Stimulated activated CD8-positive, alpha-beta memory T cell treated with anti-CD3 and anti-CD28 coated beads, Interleukin-15, amount 100 ng/mL, for 48 hours (primary cell): ENCODE measurements around the gene UQCC2.
A peak's percentile ranks its signal among the peaks of the same experiment; 100 is the strongest.

Source experiments
- DNase-seq, 2 donors: peaks; one replicate each; pipeline ENCODE4 v3.0.0-alpha.2; 2020; ENCODE audit warnings: low read depth in 2 of 2

The UQCC2 gene

GRCh38 chr6:33707771-33708170 is 3.7 kb downstream of the UQCC2 start:
- DNase-seq, result no peak

GRCh38 chr6:33705955-33706725 is 5.4 kb downstream of the UQCC2 start:
- DNase-seq, result no peak

- no peak for DNase-seq
Measured at GRCh38 chr6:33705268-33705885, 6.1 kb downstream of the UQCC2 start.

- DNase-seq, result no peak
Measured at GRCh38 chr6:33704215-33705066, 7.1 kb downstream of the UQCC2 start.

GRCh38 chr6:33702345-33702977 is 9.0 kb downstream of the UQCC2 start:
- DNase-seq, result no peak

GRCh38 chr6:33700391-33701050 is 11.0 kb downstream of the UQCC2 start:
- DNase-seq, result peak; percentile 37 to 56

- no peak for DNase-seq
Measured at GRCh38 chr6:33699739-33700138, 11.8 kb downstream of the UQCC2 start.

- no peak for DNase-seq
Measured at GRCh38 chr6:33699131-33699530, 12.4 kb downstream of the UQCC2 start.

GRCh38 chr6:33698494-33698893 is 13.0 kb downstream of the UQCC2 start:
- no peak for DNase-seq

- DNase-seq, result no peak
Measured at GRCh38 chr6:33697845-33698244, 13.7 kb downstream of the UQCC2 start.

- DNase-seq, result no peak
Measured at GRCh38 chr6:33696548-33697518, 14.7 kb downstream of the UQCC2 start.

- no peak for DNase-seq
Measured at GRCh38 chr6:33696076-33696475, 15.4 kb downstream of the UQCC2 start.

GRCh38 chr6:33695451-33695887 is 16.0 kb downstream of the UQCC2 start:
- DNase-seq, result no peak

- no peak for DNase-seq
Measured at GRCh38 chr6:33694977-33695376, 16.5 kb downstream of the UQCC2 start.

GRCh38 chr6:33694401-33694931 is 17.0 kb downstream of the UQCC2 start:
- peak; percentile 69 to 76 for DNase-seq

- DNase-seq, result no peak
Measured at GRCh38 chr6:33693186-33694105, 18.1 kb downstream of the UQCC2 start.

- peak; percentile 65 to 68 for DNase-seq
Measured at GRCh38 chr6:33692760-33693158, 18.7 kb downstream of the UQCC2 start.

GRCh38 chr6:33692078-33692759 is 19.3 kb downstream of the UQCC2 start:
- no peak for DNase-seq
